MG63 (cell line): ENCODE results near the gene CLK1. TPM values are rescaled to one million over a fixed set of nuclear protein-coding genes. Genes with fewer than 3 reads are reported as not detected.

ENCODE experiments used
- DNase-seq: peaks from one replicate; pipeline ENCODE4 v3.0.0-alpha.2; 2020
- H3K27me3 ChIP-seq: fragments of 250-450 bp; sonication (Bioruptor Pico); 2 replicates; pipeline ENCODE4 v1.5.1; 2020; ENCODE audit warnings: mild to moderate bottlenecking, moderate library complexity
- H3K36me3 ChIP-seq: fragments of 250-450 bp; sonication (Bioruptor Pico); 2 replicates; pipeline ENCODE4 v1.5.1; 2020; ENCODE audit warnings: mild to moderate bottlenecking, moderate library complexity
- H3K4me3 ChIP-seq: fragments of 250-450 bp; sonication (Bioruptor Pico); 2 replicates; pipeline ENCODE4 v1.5.1; 2020; ENCODE audit warnings: mild to moderate bottlenecking, moderate library complexity
- H3K9me3 ChIP-seq: fragments of 250-450 bp; sonication (Bioruptor Pico); 2 replicates; pipeline ENCODE4 v1.5.1; 2020; ENCODE audit warnings: mild to moderate bottlenecking, moderate library complexity
- total RNA-seq: library from RNA; depleted of rRNA; stranded (reverse); fragments of >200 nt; shearing (Covaris generic); gene quantifications from 2 replicates; pipeline ENCODE4 v1.2.3, GENCODE V29; 2014; ENCODE audit warnings: low replicate concordance

CLK1 gene
- total RNA-seq, 1 experiment from 2014 or later = 22.9 TPM

DNA sequence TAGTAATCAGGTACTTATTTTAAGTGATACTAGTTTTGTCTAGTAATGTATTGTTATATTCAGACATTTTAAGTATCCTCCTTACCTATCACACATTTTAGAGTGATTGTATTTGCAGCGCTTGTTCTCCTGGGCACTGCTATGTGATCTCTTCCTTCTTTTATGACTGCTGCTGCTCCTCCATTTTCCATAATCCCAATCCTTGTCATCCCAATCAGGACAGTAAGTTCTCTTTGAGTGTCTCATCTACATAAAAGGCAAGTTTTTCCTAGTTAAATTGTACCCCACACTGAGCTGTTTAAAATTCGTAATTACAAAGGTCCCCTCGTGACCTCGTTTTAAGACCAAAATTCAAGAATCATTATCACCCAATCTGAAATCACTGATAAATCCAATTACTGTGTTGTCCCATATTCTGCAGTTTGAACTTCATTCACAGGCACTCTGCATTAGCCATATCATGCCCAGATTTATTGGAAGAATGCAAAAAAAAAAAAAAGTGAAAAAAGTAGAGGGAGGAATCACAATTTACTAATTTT, 2.8 kb downstream of the CLK1 start:
- no peaks in the 10 kb centered on the region for H3K9me3 ChIP-seq
- H3K36me3 ChIP-seq = peaks cover 71% of the 10 kb centered on the region
- no peak for DNase-seq
- no peaks in the 10 kb centered on the region for H3K27me3 ChIP-seq
- peak overlapping the region; percentile 100 for H3K4me3 ChIP-seq

GRCh38 chr2:200860092-200860795, 4.2 kb downstream of the CLK1 start:
- no peak for DNase-seq
- Histone ChIP-seq H3K36me3 (peaks cover 85% of the 10 kb centered on the region), H3K9me3 (no peaks in the 10 kb centered on the region), H3K27me3 (no peaks in the 10 kb centered on the region), H3K4me3 (no peak overlapping the region; the same call in 1 of the 2 replicates)

DNA sequence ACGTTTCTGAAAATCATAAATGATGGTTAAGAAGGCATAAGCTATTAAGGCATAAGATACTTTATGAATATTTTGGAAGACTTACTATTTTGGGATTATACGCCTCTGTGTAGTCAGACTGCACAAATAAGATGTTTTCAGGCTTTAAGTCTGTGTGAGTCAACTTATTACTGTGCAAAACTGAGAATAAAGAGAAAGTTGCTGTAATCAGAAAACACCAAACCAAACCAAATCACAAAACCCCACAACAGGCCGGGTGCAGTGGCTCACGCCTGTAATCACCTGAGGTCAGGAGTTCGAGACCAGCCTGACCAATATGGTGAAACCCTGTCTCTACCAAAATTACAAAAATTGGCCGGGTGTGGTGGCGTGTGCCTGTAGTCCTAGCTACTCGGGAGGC, 7.7 kb downstream of the CLK1 start:
- Histone ChIP-seq H3K36me3 (peaks cover 97% of the 10 kb centered on the region), H3K4me3 (no peak overlapping the region), H3K27me3 (no peaks in the 10 kb centered on the region), H3K9me3 (no peaks in the 10 kb centered on the region)
- DNase-seq = no peak

DNA sequence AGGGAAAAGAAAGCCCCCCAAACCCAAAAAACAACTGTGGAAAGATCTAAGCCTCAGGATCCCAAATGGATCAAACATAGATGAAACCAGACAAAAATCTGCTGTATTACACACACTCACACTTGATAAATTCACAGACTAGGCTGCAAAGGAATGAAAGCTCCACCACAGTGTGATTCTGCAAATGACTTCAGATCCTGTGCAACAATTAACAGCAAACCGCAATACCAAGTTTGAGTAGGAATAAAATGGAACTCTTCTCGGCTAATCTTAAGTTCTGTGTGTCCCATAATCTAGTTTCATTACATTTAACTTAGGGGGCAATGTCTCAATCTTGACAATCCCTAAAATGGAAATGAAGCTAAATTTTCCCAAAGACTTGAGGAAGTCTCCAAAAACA, 11.9 kb downstream of the CLK1 start:
- Histone ChIP-seq H3K4me3 (no peak overlapping the region), H3K9me3 (no peaks in the 10 kb centered on the region), H3K27me3 (no peaks in the 10 kb centered on the region), H3K36me3 (peaks cover 64% of the 10 kb centered on the region)
- DNase-seq = no peak

GRCh38 chr2:200851398-200852248, 12.8 kb downstream of the CLK1 start:
- Histone ChIP-seq H3K36me3 (peaks cover 54% of the 10 kb centered on the region), H3K27me3 (no peaks in the 10 kb centered on the region), H3K4me3 (no peak overlapping the region), H3K9me3 (no peaks in the 10 kb centered on the region)
- DNase-seq = no peak

GRCh38 chr2:200850512-200851256, 13.8 kb downstream of the CLK1 start:
- H3K9me3 ChIP-seq = no peaks in the 10 kb centered on the region
- no peaks in the 10 kb centered on the region for H3K27me3 ChIP-seq
- no peak for DNase-seq
- peaks cover 45% of the 10 kb centered on the region for H3K36me3 ChIP-seq
- no peak overlapping the region for H3K4me3 ChIP-seq

DNA sequence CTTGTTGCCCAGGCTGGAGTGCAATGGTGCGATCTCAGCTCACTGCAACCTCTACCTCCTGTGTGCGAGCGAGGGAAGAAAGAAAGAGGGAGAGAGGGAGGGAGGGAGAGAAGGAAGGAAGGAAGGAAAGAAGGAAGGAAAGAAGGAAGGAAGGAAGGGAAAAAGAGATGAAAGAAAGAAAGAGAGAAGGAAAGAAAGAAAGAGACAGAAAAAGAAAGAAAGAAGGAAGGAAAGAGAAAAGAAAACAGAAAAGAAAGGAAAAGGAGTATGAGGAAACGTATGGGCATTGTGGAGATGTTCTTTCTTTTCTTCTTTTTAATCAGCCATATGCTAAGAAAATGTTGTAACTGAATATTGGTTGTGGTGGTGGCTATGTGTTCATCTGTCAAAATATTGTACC, 16.5 kb downstream of the CLK1 start:
- DNase-seq = no peak
- no peak overlapping the region for H3K4me3 ChIP-seq
- peaks cover 20% of the 10 kb centered on the region for H3K36me3 ChIP-seq
- no peaks in the 10 kb centered on the region for H3K9me3 ChIP-seq
- H3K27me3 ChIP-seq = no peaks in the 10 kb centered on the region

- Histone ChIP-seq H3K36me3 (peaks cover 14% of the 10 kb centered on the region), H3K27me3 (no peaks in the 10 kb centered on the region), H3K9me3 (no peaks in the 10 kb centered on the region), H3K4me3 (no peak overlapping the region)
- DNase-seq = no peak
Measured at GRCh38 chr2:200847269-200847668, 17.2 kb downstream of the CLK1 start.

- Histone ChIP-seq H3K9me3 (no peaks in the 10 kb centered on the region), H3K36me3 (no peaks in the 10 kb centered on the region), H3K27me3 (no peaks in the 10 kb centered on the region), H3K4me3 (no peak overlapping the region)
- DNase-seq = no peak
Measured at GRCh38 chr2:200845669-200846325, 18.7 kb downstream of the CLK1 start.

DNA sequence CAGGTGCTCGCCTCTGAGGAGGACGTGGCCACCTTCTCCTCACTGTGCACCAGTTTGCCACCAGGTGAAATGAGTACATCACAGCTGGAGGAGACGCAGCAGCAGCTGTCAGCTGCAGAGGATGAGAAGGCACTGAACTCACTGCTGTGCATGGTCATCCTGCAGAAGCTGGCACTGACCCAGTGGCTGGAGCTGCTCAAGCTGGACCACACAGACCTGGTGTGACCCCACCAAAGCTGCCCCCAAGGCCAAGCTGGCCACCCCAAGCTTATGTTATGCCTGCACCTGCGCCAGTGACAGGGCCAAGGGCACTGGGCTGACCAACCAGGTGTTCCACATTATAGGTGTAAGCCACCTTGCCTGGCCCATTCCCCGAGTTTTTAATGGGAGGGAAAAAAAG, 19.3 kb downstream of the CLK1 start:
- Histone ChIP-seq H3K36me3 (no peaks in the 10 kb centered on the region), H3K9me3 (no peaks in the 10 kb centered on the region), H3K27me3 (no peaks in the 10 kb centered on the region), H3K4me3 (no peak overlapping the region)
- no peak for DNase-seq

GRCh38 chr2:200843993-200844948, 20.2 kb downstream of the CLK1 start:
- no peaks in the 10 kb centered on the region for H3K27me3 ChIP-seq
- no peaks in the 10 kb centered on the region for H3K36me3 ChIP-seq
- no peak for DNase-seq

GRCh38 chr2:200839513-200839912, 24.9 kb downstream of the CLK1 start:
- no peak for DNase-seq
- no peaks in the 10 kb centered on the region for H3K27me3 ChIP-seq
- no peak overlapping the region for H3K4me3 ChIP-seq
- H3K36me3 ChIP-seq = no peaks in the 10 kb centered on the region
- peaks cover 15% of the 10 kb centered on the region for H3K9me3 ChIP-seq

More at GRCh38 chr2:200843993-200844948, 20.2 kb downstream of the CLK1 start:
- Histone ChIP-seq H3K9me3 (no peaks in the 10 kb centered on the region), H3K4me3 (no peak overlapping the region)

- Histone ChIP-seq H3K36me3 (no peaks in the 10 kb centered on the region), H3K4me3 (no peak overlapping the region), H3K27me3 (no peaks in the 10 kb centered on the region), H3K9me3 (peaks cover 15% of the 10 kb centered on the region)
- DNase-seq = no peak
Measured at GRCh38 chr2:200834701-200835100, 29.8 kb downstream of the CLK1 start.

GRCh38 chr2:200829258-200829655, 35.2 kb downstream of the CLK1 start:
- no peak overlapping the region for H3K4me3 ChIP-seq
- H3K27me3 ChIP-seq = no peaks in the 10 kb centered on the region
- DNase-seq = no peak
- peaks cover 6% of the 10 kb centered on the region; the same call in 1 of the 2 replicates for H3K36me3 ChIP-seq
- no peaks in the 10 kb centered on the region for H3K9me3 ChIP-seq

- peaks cover 12% of the 10 kb centered on the region; the same call in 1 of the 2 replicates for H3K36me3 ChIP-seq
- no peak overlapping the region for H3K4me3 ChIP-seq
- H3K27me3 ChIP-seq = no peaks in the 10 kb centered on the region
- DNase-seq = no peak
- no peaks in the 10 kb centered on the region for H3K9me3 ChIP-seq
Measured at GRCh38 chr2:200828572-200829257, 35.7 kb downstream of the CLK1 start.
